Measurements from ENCODE around the gene HCN3. TPM values are rescaled to one million over a fixed set of nuclear protein-coding genes. Genes with fewer than 3 reads are reported as not detected.

Gene HCN3
- polyA plus RNA-seq, 1 experiment: 1.5 TPM

DNA sequence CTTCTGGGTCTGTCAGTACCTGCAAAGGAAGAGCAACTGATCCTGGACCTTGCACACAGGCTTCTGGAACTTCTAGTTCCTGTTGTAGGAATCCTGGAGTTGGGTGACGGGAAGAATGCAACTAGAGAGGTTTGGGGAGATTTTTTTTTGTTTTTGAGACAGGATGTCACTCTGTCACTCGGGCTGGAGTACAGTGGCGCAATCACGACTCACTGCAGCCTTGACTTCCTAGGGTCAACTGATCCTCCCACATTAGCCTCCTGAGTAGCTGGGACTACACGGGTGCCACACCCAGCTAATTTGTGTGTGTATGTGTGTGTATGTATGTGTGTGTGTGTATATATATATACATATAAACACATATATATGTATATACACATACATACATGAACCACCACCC is 40.8 kb upstream of the HCN3 start:
- ChIA-PET CTCF (no interaction called here), POLR2A (no interaction called here)
- no peak for DNase-seq (ENCODE audit: low read depth, low spot score)
- no peaks in the 10 kb centered on the region for H3K27me3 ChIP-seq (ENCODE audit: control insufficient read depth, insufficient read depth, low read length)
- no peaks in the 10 kb centered on the region for H3K9me3 ChIP-seq (ENCODE audit: control insufficient read depth, insufficient read depth, low read length)
- no peak overlapping the region for H3K4me3 ChIP-seq (ENCODE audit: low read depth, low read length)
- TF ChIP-seq, protein P1, sequence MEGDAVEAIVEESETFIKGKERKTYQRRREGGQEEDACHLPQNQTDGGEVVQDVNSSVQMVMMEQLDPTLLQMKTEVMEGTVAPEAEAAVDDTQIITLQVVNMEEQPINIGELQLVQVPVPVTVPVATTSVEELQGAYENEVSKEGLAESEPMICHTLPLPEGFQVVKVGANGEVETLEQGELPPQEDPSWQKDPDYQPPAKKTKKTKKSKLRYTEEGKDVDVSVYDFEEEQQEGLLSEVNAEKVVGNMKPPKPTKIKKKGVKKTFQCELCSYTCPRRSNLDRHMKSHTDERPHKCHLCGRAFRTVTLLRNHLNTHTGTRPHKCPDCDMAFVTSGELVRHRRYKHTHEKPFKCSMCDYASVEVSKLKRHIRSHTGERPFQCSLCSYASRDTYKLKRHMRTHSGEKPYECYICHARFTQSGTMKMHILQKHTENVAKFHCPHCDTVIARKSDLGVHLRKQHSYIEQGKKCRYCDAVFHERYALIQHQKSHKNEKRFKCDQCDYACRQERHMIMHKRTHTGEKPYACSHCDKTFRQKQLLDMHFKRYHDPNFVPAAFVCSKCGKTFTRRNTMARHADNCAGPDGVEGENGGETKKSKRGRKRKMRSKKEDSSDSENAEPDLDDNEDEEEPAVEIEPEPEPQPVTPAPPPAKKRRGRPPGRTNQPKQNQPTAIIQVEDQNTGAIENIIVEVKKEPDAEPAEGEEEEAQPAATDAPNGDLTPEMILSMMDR (IDR thresholded peaks at IDR 0.05; ENCODE audit: low read depth, low read length): no peak
- H3K27ac ChIP-seq (ENCODE audit: low read depth, low read length): no peak overlapping the region

DNA sequence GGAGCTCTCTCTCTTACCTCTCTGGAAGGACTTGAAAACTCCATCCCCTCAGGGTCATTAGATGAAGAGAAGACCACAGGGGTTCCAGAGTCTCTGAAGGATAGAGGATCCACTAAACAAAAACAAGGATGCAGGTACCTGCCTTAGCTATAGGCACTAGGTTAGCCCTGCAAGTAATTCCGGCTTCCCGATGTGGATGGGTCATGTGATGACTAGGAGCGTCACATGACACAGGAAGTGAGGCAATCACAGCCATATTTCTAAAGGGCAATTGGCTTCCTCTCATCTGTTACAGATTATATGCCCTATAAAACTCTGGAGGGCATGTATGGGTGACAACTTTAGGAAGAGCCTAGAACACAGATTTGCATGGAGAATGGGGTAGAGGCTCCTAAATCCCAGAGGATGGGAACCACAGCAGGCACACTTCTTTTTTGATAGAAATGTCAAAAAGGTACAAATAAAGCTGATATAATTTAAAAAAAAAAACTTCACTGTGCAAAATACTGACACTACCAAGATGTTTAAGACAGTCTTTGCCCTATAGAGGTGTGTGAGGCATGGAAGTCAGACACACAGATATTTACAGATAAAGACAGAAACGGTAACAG is 36.1 kb upstream of the HCN3 start:
- ChIA-PET CTCF (interaction anchor here (1.0 to 2.0 kb wide), 5 partner anchors 10 to 156 kb away, joined by 4 to 10 read pairs (median 4); partner anchors contain the start of gene KRTCAP2), POLR2A (interaction anchor here (1.1 to 2.0 kb wide), 2 partner anchors 33 to 47 kb away, joined by 5 read pairs; partner anchors contain the start of genes MTX1 and THBS3)
- Histone ChIP-seq H3K27ac (ENCODE audit: low read depth, low read length) (no peak overlapping the region), H3K4me3 (ENCODE audit: low read depth, low read length) (peak overlapping the region; percentile 61), H3K27me3 (ENCODE audit: control insufficient read depth, insufficient read depth, low read length) (no peaks in the 10 kb centered on the region), H3K9me3 (ENCODE audit: control insufficient read depth, insufficient read depth, low read length) (no peaks in the 10 kb centered on the region)
- TF ChIP-seq, protein P1 (IDR thresholded peaks at IDR 0.05; ENCODE audit: low read depth, low read length): no peak
- peak; percentile 59 for DNase-seq (ENCODE audit: low read depth, low spot score)

DNA sequence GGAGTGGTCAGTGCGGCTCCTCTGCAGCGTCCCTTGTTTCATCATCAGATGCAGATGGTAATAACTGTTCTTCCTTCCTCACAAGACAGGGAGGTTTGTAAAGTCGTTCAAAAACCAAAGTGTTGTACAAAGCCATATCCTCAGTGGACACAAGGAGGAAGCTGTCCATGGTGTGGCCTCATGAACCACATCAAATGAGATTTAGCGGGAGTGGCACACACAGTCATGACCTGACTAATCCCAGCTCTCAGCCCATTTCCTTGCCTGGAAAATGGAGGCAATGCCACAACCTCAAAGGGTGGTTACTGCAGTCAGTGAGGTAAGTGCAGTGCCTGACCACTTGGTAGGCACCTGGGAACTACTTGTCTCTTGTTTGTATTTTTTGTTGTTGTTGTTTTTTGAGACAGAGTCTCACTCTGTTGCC is 35.4 kb upstream of the HCN3 start:
- CTCF ChIA-PET: interaction anchor here (0.5 to 1.9 kb wide), 5 partner anchors 9 to 156 kb away, joined by 3 to 10 read pairs (median 4); partner anchors contain the start of gene KRTCAP2
- Histone ChIP-seq H3K4me3 (ENCODE audit: low read depth, low read length) (no peak overlapping the region), H3K27me3 (ENCODE audit: control insufficient read depth, insufficient read depth, low read length) (no peaks in the 10 kb centered on the region), H3K27ac (ENCODE audit: low read depth, low read length) (no peak overlapping the region), H3K9me3 (ENCODE audit: control insufficient read depth, insufficient read depth, low read length) (no peaks in the 10 kb centered on the region)
- POLR2A ChIA-PET: interaction anchor here (2.0 kb wide), 1 partner anchor 48 kb away, joined by 5 read pairs; no protein-coding TSS in a partner anchor
- DNase-seq (ENCODE audit: low read depth, low spot score): no peak
- TF ChIP-seq, protein P1 (IDR thresholded peaks at IDR 0.05; ENCODE audit: low read depth, low read length): no peak

DNA sequence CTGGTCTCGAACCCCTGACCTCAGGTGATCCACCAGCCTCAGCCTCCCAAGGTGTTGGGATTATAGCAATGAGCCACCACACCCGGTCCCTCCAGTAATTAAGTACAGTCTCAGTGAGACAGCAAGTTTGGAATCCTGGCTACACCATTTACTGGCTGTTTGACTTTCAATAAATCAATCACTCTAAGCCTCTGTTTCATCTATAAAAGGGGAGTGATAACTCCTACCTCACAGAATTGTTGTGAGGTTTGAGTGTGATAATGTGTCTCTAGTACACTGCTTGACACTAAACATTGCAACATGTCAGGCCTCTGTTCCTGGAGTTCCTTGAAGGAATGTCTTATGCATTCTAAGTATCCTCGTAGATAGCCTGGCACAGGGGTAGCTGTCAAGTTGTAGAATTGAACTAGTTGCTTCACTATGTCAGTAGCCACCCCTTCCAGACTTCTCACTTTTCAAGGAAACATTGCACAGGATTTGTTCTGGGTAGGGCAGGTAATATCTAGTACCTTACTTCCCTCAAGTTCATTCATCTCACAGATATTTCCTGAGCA is 34.4 kb upstream of the HCN3 start:
- Histone ChIP-seq H3K9me3 (ENCODE audit: control insufficient read depth, insufficient read depth, low read length) (no peaks in the 10 kb centered on the region), H3K27me3 (ENCODE audit: control insufficient read depth, insufficient read depth, low read length) (no peaks in the 10 kb centered on the region), H3K4me3 (ENCODE audit: low read depth, low read length) (peak overlapping the region; percentile 72), H3K27ac (ENCODE audit: low read depth, low read length) (no peak overlapping the region)
- ChIA-PET POLR2A (interaction anchor here (1.2 to 1.6 kb wide), 2 partner anchors 18 to 81 kb away, joined by 3 to 8 read pairs; no protein-coding TSS in a partner anchor), CTCF (interaction anchor here (1.2 to 1.5 kb wide), 2 partner anchors 8 to 11 kb away, joined by 3 to 10 read pairs; no protein-coding TSS in a partner anchor)
- no peak for DNase-seq (ENCODE audit: low read depth, low spot score)
- TF ChIP-seq, protein P1 (IDR thresholded peaks at IDR 0.05; ENCODE audit: low read depth, low read length): no peak
